GM21381 (cell line): ENCODE measurements around the gene ADAM17.

ENCODE experiments used
- ATAC-seq: cut with Tn5 transposase; IDR thresholded peaks from one replicate; pipeline ENCODE4 v1.9.1; 2021; ENCODE audit warnings: mild to moderate bottlenecking, moderate library complexity; ENCODE audit not compliant: unreplicated experiment

The ADAM17 gene

DNA sequence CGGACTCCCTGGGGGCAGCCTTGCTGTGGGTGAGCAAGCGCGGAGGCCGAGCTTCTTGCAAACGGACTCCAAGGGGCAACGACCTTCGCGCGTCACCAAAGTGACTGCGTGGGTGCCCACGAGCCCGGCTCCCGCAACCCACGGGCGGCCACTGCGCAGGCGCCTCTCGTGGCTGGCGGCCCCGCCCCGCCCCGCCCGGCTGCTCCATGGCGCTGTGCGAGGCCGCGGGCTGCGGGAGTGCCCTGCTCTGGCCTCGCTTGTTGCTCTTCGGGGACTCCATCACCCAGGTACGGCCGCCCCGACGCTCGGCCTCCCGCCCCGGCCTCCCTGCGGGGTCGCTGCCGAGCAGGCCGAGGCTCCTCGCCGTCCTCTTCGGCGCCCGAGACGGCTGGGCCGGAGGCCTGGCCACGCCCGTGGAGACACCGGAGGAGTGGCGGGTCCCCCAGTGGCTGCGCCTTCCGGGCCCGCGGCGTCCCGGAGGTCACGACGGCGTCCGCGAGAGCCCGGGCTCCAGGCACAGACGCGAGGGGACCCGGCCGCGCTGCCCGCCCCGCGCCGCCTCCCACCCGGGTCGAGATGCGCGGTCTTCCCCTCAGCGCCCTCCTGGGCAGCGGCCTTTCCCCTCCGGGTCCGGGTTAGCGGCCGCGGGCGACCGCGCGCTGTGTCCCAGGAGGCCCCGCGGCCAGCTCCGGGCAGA is 81.1 kb downstream of the ADAM17 start, which contains the start of gene IAH1:
Gene IAH1 (plus strand): TSS at position 191 of the 697 bp plus-strand sequence. CDS start 16 bp downstream, at position 207.
- ATAC-seq, result peak; percentile 72

DNA sequence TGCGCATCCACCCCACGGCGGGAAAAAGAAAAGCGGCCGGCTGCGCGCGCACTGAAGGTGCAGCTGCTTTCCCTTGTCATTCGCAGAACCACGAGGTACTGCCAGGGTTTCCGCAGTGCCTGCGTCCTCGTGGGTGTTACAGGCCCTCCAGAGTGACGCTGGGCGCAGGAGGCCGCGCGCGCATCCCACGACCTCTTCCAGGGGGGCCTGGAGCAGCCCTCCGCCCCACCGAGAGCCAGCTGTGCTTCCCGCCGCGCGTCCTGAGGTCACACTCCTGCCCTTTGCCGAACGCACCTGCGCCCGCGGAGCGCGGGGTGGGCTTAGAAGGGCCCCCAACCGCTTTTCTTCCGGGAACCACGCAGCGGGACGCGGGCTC is 81.7 kb downstream of the ADAM17 start:
- peak; percentile 5 for ATAC-seq

DNA sequence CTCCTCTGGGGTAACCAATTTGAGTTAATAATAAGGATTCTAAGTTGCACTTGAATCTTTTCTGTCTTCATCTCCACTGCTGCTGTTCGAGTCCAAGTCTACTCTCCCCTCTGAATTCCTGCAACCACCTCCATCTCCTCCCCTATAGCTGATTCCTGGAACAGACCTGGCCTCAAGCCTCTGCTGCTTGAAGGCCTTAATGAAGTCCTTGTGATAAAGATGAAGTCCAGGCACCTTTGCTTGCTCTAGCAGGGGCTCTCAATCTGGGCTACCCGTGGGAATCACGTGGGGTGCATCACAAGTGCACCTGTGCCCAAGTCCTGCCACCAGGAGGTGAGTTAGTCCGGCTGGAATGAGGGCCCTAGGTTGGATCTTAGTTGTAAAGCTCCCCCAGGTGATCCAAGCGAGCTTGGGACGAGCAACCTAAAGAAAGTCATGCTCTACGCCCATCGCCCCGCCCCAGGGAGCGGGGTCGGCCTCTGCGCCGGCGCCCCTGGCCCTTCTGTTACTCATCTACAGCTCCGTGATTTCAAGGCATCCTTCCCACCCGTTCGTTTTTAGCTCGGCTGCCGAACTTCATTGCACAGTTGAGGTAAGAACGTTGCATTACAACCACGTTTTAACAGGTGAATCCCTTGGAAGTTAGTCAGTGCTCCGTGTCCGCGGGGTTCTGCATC is 82.2 kb downstream of the ADAM17 start:
- no peak for ATAC-seq

DNA sequence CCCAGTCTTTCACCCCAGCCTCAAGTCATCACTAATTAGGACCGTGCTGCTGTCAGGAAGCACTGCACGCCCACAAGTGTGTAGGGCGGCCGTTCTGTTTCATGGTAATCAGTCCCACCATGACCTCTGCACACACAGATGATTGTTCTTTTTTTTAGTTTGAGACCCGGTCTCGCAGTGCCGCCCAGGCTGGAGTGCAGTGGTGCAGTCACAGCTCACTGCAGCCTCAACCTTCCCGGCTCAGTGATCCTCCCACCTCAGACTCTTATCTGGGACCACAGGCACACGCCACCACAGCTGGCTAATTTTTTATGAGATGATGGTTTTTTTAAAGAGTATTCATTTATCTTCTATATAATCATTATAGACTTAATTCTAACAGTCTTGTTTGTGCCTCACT is 83.1 kb downstream of the ADAM17 start:
- ATAC-seq, result no peak

DNA sequence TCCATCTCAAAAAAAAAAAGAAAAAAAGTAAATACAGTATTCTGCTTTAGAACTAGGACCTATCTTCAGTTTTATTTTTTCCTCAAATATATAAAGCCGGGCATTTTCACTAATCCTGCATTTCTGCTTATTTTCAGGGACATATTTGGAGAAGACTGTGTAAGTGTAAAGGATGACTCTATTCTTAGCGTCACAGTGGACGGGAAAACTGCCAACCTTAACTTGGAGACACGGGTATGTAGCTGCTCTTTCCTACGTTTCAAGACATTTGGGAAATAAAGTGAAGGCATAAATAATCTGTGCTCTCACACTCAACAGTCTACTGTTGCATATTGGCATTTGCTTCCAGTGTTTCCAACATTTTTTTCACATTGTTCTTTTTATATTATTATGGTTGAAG is 84.4 kb downstream of the ADAM17 start:
- ATAC-seq, result no peak

DNA sequence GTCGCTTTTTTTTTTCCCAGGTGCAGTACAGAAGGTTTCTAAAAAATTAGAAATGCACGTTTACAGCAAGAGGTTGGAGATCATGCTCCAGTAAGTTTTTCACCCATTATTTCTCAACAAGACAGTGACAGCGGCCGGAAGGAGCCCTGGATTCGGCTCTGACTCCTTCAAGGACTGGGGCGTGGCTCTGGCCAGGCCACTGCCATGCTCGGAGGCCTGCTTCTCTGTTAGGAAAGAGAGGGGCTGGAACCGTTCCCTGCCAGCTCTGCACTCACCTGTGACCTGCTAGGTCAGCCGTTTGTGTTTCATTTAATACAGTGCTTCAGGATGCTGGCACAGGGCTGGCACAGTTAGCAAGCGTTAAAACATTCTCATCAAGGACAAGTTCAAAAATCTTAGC is 87.9 kb downstream of the ADAM17 start:
- no peak for ATAC-seq

GRCh38 chr2:9466147-9466683 is 89.4 kb downstream of the ADAM17 start:
- ATAC-seq, result no peak

- no peak for ATAC-seq
Measured at GRCh38 chr2:9465170-9465569, 90.5 kb downstream of the ADAM17 start.

DNA sequence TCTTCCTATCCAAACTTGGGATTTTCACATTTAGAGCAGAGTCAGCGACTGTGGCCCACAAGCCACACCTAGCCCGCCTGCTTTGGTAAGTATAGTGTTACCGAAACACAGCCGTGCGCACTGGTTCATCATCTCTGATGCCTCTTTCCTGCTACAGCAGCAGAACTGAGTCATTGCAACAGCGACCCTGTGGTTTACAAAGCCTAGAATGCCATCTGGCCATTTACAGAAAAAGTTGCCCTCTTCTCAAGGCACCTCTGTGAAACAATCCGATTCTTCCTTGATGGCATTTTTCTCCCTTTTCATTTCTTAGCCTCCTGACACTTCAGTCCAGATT is 92.0 kb downstream of the ADAM17 start:
- no peak for ATAC-seq

- ATAC-seq, result no peak
Measured at GRCh38 chr2:9462886-9463697, 92.5 kb downstream of the ADAM17 start.

- ATAC-seq, result no peak
Measured at GRCh38 chr2:9462313-9462712, 93.3 kb downstream of the ADAM17 start.

DNA sequence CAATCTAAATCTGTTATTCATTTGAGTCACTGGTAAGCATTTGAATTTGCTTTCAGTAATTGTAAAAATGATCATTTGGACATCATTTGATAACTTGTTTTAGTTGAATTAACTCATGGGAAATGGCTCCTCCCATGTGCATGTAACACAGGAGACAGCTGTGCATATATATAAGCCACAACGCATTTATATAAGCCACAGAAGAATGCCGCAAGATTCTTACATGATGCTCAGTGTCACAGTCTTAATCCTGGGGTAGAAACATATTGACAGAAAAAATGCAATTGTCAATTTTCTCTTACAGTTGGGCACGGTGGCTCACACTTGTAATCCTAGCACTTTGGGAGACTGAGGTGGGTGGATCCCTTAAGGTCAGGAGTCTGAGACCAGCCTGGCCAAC is 94.6 kb downstream of the ADAM17 start:
- no peak for ATAC-seq

- no peak for ATAC-seq
Measured at GRCh38 chr2:9460441-9461017, 95.1 kb downstream of the ADAM17 start.

DNA sequence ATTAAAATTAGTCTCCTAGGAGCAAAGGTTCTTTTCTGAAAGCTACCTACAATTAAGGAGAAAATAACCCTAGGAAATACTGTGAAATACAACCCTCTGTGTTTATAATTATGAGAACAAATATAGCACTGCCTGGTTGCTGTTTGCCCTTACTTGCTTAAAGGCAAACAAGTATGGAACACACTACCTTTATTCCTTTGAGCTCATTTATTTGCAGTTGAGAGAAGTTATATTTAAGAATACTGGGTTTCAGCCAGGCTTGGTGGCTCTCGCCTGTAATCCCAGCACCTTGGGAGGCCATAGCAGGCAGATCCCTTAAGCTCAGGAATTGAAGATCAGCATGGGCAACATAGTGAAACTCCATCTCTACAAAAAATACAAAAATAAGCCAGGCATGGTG is 104.4 kb downstream of the ADAM17 start:
- no peak for ATAC-seq

DNA sequence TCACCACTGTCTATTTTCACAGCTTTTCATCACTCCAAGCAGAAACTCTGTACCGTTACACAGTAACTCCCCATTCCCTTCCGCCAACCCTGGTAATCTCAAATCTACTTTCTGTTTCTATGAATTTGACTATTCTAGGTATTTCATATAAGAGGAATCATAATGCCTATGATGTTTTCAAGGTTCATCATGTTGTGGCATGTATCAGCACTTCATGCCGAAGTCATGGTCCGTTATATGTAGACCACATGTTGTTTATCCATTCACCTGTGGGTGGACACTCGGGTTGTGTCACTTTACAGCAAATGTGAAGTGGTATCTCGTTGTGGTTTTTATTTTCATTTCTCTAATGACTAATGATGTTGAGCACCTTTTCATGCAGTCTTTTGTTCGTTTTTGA is 110.5 kb downstream of the ADAM17 start:
- no peak for ATAC-seq

DNA sequence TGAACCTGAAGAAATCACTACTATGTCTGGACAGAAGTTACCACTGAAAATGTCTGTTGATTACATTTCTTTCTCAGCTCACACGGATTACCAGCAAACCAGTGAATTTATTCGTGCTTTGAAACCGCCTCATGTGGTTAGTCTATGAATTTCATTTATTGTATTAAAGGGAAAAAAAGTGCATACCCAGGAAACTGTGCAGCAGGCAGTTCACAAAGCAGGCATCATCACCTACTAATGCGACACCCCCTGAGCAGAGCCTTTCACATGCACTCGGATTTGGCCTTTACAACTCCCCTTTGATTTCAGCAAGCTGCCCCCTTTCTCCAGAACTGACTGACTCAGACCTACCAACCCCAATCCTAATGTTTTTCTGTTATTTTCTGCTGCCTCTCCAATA is 112.1 kb downstream of the ADAM17 start:
- no peak for ATAC-seq

DNA sequence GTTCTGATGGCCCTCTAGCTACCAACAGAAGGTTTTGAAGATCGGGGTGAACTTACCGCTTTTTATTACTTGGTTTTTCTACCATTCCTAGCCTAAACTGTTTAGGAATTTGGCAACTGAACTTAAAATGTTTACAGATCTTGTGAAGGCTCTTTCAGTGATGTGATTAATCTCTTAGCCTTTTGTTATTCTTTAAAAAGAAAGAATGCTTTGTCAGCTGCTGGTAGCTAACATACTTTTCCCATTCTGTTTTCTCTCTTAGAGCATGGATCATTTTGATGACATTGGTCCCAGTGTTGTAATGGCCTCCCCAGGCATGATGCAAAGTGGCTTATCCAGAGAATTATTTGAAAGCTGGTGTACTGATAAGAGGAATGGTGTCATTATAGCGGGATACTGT is 114.1 kb downstream of the ADAM17 start:
- ATAC-seq, result no peak

- no peak for ATAC-seq
Measured at GRCh38 chr2:9440058-9440727, 115.4 kb downstream of the ADAM17 start.

- no peak for ATAC-seq
Measured at GRCh38 chr2:9439536-9439935, 116.1 kb downstream of the ADAM17 start.
